A549 (cell line): ENCODE results near the gene PIK3R4. TPM values are rescaled to one million over a fixed set of nuclear protein-coding genes. Genes with fewer than 3 reads are reported as not detected.

Source experiments
- ATAC-seq, 2 experiments: fragments of 200-7000 bp in 1 of 2; fragments of >200 bp in 1 of 2; cut with Nextera tagmentation in 1 of 2; cut with Tn5 transposase in 1 of 2; 3 replicates each; pipeline versions ENCODE4 v1.8.0 to v1.9.1; 2018 to 2020; ENCODE audit warnings: mild to moderate bottlenecking in 1 of 2, moderate library complexity in 1 of 2
- CTCF ChIA-PET: fragments of 300-600 bp; sonication (Branson Sonifier 250); formaldehyde crosslinking; extraction: SDS; loops from one replicate; lab custom pipeline; 2021; ENCODE audit warnings: antibody characterized with exemption, inconsistent platforms; lab: Yijun Ruan, JAX
- POLR2A ChIA-PET: fragments of 350-600 bp; formaldehyde crosslinking; extraction: SDS; loops from one replicate; lab custom pipeline; 2021; ENCODE audit warnings: antibody characterized with exemption, inconsistent platforms; lab: Yijun Ruan, JAX
- DNase-seq, 2 experiments: peaks; one replicate each; pipeline versions ENCODE4 v3.0.0 to v3.0.0-alpha.2; 2011 to 2016; ENCODE audit warnings: low read depth in 1 of 2, low spot score in 1 of 2
- FAIRE-seq: peaks from 2 replicates; lab custom pipeline; 2011; peaks lifted over from hg19 to GRCh38; lab: Jason Lieb, UNC
- H3K27ac ChIP-seq, 2 experiments: fragments of >200 bp; sonication (Bioruptor Twin); formaldehyde crosslinking; 3 replicates each; pipeline ENCODE4 v1.5.1; 2016 to 2017
- H3K4me1 ChIP-seq: fragments of >200 bp; sonication (Bioruptor Twin); formaldehyde crosslinking; 3 replicates; pipeline ENCODE4 v1.6.1; 2016
- H3K4me2 ChIP-seq: fragments of >200 bp; sonication (Bioruptor Twin); formaldehyde crosslinking; 3 replicates; pipeline ENCODE4 v1.6.1; 2016
- H3K4me3 ChIP-seq: fragments of >200 bp; sonication (Bioruptor Twin); formaldehyde crosslinking; 3 replicates; pipeline ENCODE4 v1.5.1; 2016
- H3K9me3 ChIP-seq: fragments of >200 bp; sonication (Bioruptor Twin); formaldehyde crosslinking; 3 replicates; pipeline ENCODE4 v1.6.1; 2016
- CHD2 ChIP-seq: fragments of 150-350 bp; IDR thresholded peaks from 2 replicates; pipeline ENCODE4 v1.6.1; 2014; ENCODE audit warnings: low read length; ENCODE audit not compliant: partially characterized antibody
- EHF ChIP-seq: fragments of 250-450 bp; sonication (Bioruptor Pico); IDR thresholded peaks from 2 replicates; pipeline ENCODE4 v1.5.0; 2020; ENCODE audit warnings: mild to moderate bottlenecking
- EHMT2 ChIP-seq: fragments of 200-600 bp; sonication (generic); IDR thresholded peaks from 2 replicates; pipeline ENCODE4 v1.6.1; 2016; ENCODE audit warnings: antibody characterized with exemption, low read depth, mild to moderate bottlenecking, moderate library complexity
- ESRRA ChIP-seq: fragments of 150-350 bp; IDR thresholded peaks from 2 replicates; pipeline ENCODE4 v1.6.1; 2014; ENCODE audit warnings: mild to moderate bottlenecking, low read length, borderline replicate concordance
- FOXS1 ChIP-seq: fragments of 250-450 bp; sonication (Bioruptor Pico); IDR thresholded peaks from 2 replicates; pipeline ENCODE4 v1.5.0; 2020; ENCODE audit warnings: mild to moderate bottlenecking, moderate library complexity
- HDAC2 ChIP-seq: fragments of 200-600 bp; sonication (generic); IDR thresholded peaks from 2 replicates; pipeline ENCODE4 v1.6.1; 2016
- HOXB5 ChIP-seq: fragments of 250-450 bp; sonication (Bioruptor Pico); IDR thresholded peaks from 2 replicates; pipeline ENCODE4 v1.5.0; 2020; ENCODE audit warnings: mild to moderate bottlenecking, moderate library complexity
- JUN ChIP-seq, 2 experiments: fragments of >200 bp; sonication (Bioruptor Twin); formaldehyde crosslinking; IDR thresholded peaks; 2 replicates in 1 of 2; 3 replicates in 1 of 2; pipeline ENCODE4 v1.6.1; 2016 to 2017
- KDM5A ChIP-seq: fragments of 200-600 bp; sonication (generic); IDR thresholded peaks from 2 replicates; pipeline ENCODE4 v1.6.1; 2016; ENCODE audit warnings: antibody characterized with exemption, mild to moderate bottlenecking
- PHF8 ChIP-seq: fragments of 200-600 bp; sonication (generic); IDR thresholded peaks from 2 replicates; pipeline ENCODE4 v1.6.1; 2016; ENCODE audit warnings: low read depth, mild to moderate bottlenecking, antibody characterized with exemption, moderate library complexity, borderline replicate concordance
- POLR2A ChIP-seq: IDR thresholded peaks from 2 replicates; pipeline ENCODE4 v1.6.1; 2012; ENCODE audit warnings: mild to moderate bottlenecking, low read length
- POLR2AphosphoS2 ChIP-seq: conservative IDR thresholded peaks from 2 replicates; pipeline ENCODE4 v1.6.1; 2012; ENCODE audit warnings: low read length, improper control_type of control experiment, inconsistent platforms
- RCOR1 ChIP-seq: fragments of 150-350 bp; IDR thresholded peaks from 2 replicates; pipeline ENCODE4 v1.6.1; 2014; ENCODE audit warnings: antibody characterized with exemption, low read length, low read depth
- SREBF2 ChIP-seq: fragments of 450-650 bp; IDR thresholded peaks from 2 replicates; pipeline ENCODE4 v1.6.1; 2014; ENCODE audit warnings: mild to moderate bottlenecking, moderate library complexity
- TFCP2L1 ChIP-seq: fragments of 250-450 bp; sonication (Bioruptor Pico); IDR thresholded peaks from 2 replicates; pipeline ENCODE4 v1.5.0; 2021; ENCODE audit warnings: mild to moderate bottlenecking
- TP53 ChIP-seq: fragments of 250-450 bp; sonication (Bioruptor Pico); IDR thresholded peaks from 2 replicates; pipeline ENCODE4 v1.5.0; 2021; ENCODE audit warnings: mild to moderate bottlenecking, moderate library complexity
- ZC3H11A ChIP-seq: fragments of 450-650 bp; IDR thresholded peaks from 2 replicates; pipeline ENCODE4 v1.6.1; 2014; ENCODE audit warnings: antibody characterized with exemption, mild to moderate bottlenecking
- ZFP36 ChIP-seq: fragments of 450-650 bp; IDR thresholded peaks from 2 replicates; pipeline ENCODE4 v1.6.1; 2014; ENCODE audit warnings: borderline replicate concordance; ENCODE audit not compliant: partially characterized antibody
- WGBS: methylation state at CpG from one replicate; pipeline ENCODE4 v1.1.6; 2017; ENCODE audit errors: missing lambda C conversion rate; 5-methylcytosine and 5-hydroxymethylcytosine counted together
- polyA minus RNA-seq: library from RNA; depleted of rRNA, polyadenylated mRNA; stranded (reverse); fragments of >200 nt; gene quantifications from 2 replicates; pipeline ENCODE4 v1.2.3, GENCODE V29; 2011; rRNA and poly(A)+ RNA removed
- polyA plus RNA-seq, 4 experiments: library from polyadenylated mRNA; depleted of rRNA in 3 of 4; stranded (reverse); fragments of >200 nt; fragmentation: RNase III in 1 of 4; extraction: RNeasy Plus Mini Kit Qiagen cat#74134 plus additional on column Dnase treatment in 1 of 4; gene quantifications; 2 replicates in 3 of 4; 3 replicates in 1 of 4; pipeline ENCODE4 v1.2.3, GENCODE V29; 2011 to 2017
- TF ChIP-seq, protein P1 (sequence below): fragments of 250-450 bp; sonication (Bioruptor Pico); IDR thresholded peaks from 2 replicates; pipeline ENCODE4 v1.5.0; 2020; ENCODE audit warnings: low read depth, mild to moderate bottlenecking, moderate library complexity
- TF ChIP-seq, protein P2 (sequence below): IDR thresholded peaks from 2 replicates; pipeline ENCODE4 v1.6.1; 2012
- TF ChIP-seq, protein P3 (sequence below): IDR thresholded peaks from 2 replicates; pipeline ENCODE4 v1.6.1; 2012
- TF ChIP-seq, protein P4 (sequence below): fragments of 200-600 bp; sonication (generic); IDR thresholded peaks from 2 replicates; pipeline ENCODE4 v1.6.1; 2016; ENCODE audit warnings: antibody characterized with exemption, mild to moderate bottlenecking, moderate library complexity
- TF ChIP-seq, protein P5 (sequence below): fragments of >200 bp; sonication (Bioruptor Twin); formaldehyde crosslinking; IDR thresholded peaks from 3 replicates; pipeline ENCODE4 v1.6.1; 2016
- TF ChIP-seq, protein P6 (sequence below): fragments of >200 bp; sonication (Bioruptor Twin); formaldehyde crosslinking; IDR thresholded peaks from 2 replicates; pipeline ENCODE4 v1.6.1; 2016

Gene PIK3R4
- polyA plus RNA-seq (2011; rRNA removed) = 27.8 and 35.6 TPM in 2 replicates
- 15.7 and 16.5 TPM in 2 replicates for polyA plus RNA-seq (2012; cell fraction: cytosol; rRNA removed)
- 38.5 and 45.2 TPM in 2 replicates for polyA plus RNA-seq (2012; cell fraction: nucleus; rRNA removed)
- 17.0 to 18.2 TPM (median 17.6 TPM) in 3 replicates for polyA plus RNA-seq (2017; fragmentation: RNase III; extraction: RNeasy Plus Mini Kit Qiagen cat#74134 plus additional on column Dnase treatment)
- polyA minus RNA-seq = 77.0 and 77.3 TPM in 2 replicates

DNA sequence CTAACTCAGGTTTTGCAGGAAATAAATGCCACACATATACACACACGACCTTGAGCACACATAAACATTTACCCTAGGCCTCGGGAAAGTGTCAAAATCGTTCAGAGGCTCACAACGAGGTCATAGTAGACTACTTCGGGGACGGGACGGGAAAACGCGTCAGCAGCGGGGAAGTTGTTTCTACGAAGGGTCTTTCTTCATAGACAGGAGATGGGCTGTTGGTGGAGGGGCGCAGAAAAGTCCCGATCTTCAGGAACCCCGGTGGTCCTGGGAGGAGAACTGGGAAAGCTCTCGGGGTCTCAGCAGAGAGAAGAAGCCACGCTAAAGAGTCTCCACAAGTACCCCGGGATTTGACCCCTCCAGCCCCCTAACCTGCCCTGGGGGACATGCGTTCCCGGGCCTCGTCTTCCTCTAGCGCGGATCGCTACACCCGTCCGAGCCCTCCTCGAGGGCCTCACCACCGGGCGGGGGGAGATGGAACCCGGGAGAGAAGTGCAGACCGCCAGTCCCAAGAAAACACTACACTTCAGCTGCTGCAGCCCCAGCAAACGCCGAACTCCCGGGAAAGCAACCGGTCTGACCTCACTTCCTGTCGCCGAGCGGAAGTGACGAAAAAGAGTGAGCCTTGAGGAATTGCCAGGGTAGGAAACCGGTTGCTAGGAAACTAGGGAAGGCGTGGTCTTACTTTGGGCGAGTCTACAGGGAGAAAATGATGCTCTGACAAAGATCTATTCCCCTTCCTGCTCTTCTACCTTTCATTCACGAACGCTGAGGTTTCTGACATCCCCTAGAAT lies at the start of gene PIK3R4:
Gene PIK3R4 (minus strand): TSS at position 584 of the 794 bp plus-strand sequence. CDS start 1,611 bp downstream, outside the sequence.
- H3K4me3 ChIP-seq = peak within 1 kb of the TSS; percentile 96
- H3K9me3 ChIP-seq = no peaks in the 10 kb centered on the region
- peak; percentile 78 to 96 for DNase-seq
- peak; percentile 89 to 95 for ATAC-seq
- H3K27ac ChIP-seq = peak within 1 kb of the TSS; percentile 86 to 92
- 1% methylated on average over 20 of the region's 43 CpGs for WGBS
- CTCF ChIA-PET = interaction anchor here (3.5 kb wide), 1 partner anchor 13 kb away, joined by 12 read pairs; no protein-coding TSS in a partner anchor
- peaks cover 24% of the 10 kb centered on the region; the same call in 2 of the 3 replicates for H3K4me1 ChIP-seq
- POLR2A ChIA-PET = interaction anchor here (1.8 kb wide), 1 partner anchor 147 kb away, joined by 6 read pairs; the partner anchor contains the start of gene ATP2C1
- FAIRE-seq = no peak
- H3K4me2 ChIP-seq = peak within 1 kb of the TSS; percentile 97
- TF ChIP-seq, protein P1, sequence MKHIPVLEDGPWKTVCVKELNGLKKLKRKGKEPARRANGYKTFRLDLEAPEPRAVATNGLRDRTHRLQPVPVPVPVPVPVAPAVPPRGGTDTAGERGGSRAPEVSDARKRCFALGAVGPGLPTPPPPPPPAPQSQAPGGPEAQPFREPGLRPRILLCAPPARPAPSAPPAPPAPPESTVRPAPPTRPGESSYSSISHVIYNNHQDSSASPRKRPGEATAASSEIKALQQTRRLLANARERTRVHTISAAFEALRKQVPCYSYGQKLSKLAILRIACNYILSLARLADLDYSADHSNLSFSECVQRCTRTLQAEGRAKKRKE (CRISPR knock-in tag) = no peak
- TF ChIP-seq RCOR1 = no peak
- TF ChIP-seq POLR2A = peak; percentile 60
- TF ChIP-seq, protein P2, sequence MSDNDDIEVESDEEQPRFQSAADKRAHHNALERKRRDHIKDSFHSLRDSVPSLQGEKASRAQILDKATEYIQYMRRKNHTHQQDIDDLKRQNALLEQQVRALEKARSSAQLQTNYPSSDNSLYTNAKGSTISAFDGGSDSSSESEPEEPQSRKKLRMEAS = no peak
- TF ChIP-seq, protein P3, sequence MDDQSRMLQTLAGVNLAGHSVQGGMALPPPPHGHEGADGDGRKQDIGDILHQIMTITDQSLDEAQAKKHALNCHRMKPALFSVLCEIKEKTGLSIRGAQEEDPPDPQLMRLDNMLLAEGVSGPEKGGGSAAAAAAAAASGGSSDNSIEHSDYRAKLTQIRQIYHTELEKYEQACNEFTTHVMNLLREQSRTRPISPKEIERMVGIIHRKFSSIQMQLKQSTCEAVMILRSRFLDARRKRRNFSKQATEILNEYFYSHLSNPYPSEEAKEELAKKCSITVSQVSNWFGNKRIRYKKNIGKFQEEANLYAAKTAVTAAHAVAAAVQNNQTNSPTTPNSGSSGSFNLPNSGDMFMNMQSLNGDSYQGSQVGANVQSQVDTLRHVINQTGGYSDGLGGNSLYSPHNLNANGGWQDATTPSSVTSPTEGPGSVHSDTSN = no peak
- TF ChIP-seq ZFP36 = no peak
- no peak for TF ChIP-seq HOXB5 (CRISPR knock-in tag)
- peak; percentile 26; the same call in 1 of the 2 replicates for TF ChIP-seq PHF8
- no peak for TF ChIP-seq ZC3H11A
- no peak for TF ChIP-seq ESRRA
- TF ChIP-seq, protein P4, sequence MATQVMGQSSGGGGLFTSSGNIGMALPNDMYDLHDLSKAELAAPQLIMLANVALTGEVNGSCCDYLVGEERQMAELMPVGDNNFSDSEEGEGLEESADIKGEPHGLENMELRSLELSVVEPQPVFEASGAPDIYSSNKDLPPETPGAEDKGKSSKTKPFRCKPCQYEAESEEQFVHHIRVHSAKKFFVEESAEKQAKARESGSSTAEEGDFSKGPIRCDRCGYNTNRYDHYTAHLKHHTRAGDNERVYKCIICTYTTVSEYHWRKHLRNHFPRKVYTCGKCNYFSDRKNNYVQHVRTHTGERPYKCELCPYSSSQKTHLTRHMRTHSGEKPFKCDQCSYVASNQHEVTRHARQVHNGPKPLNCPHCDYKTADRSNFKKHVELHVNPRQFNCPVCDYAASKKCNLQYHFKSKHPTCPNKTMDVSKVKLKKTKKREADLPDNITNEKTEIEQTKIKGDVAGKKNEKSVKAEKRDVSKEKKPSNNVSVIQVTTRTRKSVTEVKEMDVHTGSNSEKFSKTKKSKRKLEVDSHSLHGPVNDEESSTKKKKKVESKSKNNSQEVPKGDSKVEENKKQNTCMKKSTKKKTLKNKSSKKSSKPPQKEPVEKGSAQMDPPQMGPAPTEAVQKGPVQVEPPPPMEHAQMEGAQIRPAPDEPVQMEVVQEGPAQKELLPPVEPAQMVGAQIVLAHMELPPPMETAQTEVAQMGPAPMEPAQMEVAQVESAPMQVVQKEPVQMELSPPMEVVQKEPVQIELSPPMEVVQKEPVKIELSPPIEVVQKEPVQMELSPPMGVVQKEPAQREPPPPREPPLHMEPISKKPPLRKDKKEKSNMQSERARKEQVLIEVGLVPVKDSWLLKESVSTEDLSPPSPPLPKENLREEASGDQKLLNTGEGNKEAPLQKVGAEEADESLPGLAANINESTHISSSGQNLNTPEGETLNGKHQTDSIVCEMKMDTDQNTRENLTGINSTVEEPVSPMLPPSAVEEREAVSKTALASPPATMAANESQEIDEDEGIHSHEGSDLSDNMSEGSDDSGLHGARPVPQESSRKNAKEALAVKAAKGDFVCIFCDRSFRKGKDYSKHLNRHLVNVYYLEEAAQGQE = no peak
- TF ChIP-seq FOXS1 = no peak
- TF ChIP-seq KDM5A = peak; percentile 48; the same call in 1 of the 2 replicates
- peak in 1 of 2 experiments; percentile 38; a peak in 1 of 5 replicates for TF ChIP-seq JUN (IDR thresholded peaks at IDR 0.05)
- no peak for TF ChIP-seq TP53
- TF ChIP-seq, protein P5, sequence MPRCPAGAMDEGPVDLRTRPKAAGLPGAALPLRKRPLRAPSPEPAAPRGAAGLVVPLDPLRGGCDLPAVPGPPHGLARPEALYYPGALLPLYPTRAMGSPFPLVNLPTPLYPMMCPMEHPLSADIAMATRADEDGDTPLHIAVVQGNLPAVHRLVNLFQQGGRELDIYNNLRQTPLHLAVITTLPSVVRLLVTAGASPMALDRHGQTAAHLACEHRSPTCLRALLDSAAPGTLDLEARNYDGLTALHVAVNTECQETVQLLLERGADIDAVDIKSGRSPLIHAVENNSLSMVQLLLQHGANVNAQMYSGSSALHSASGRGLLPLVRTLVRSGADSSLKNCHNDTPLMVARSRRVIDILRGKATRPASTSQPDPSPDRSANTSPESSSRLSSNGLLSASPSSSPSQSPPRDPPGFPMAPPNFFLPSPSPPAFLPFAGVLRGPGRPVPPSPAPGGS = 0 out of 3 replicates have a peak, but pooled peaks have one; percentile 22
- no peak for TF ChIP-seq EHF
- TF ChIP-seq, protein P6, sequence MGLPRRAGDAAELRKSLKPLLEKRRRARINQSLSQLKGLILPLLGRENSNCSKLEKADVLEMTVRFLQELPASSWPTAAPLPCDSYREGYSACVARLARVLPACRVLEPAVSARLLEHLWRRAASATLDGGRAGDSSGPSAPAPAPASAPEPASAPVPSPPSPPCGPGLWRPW = no peak
- TF ChIP-seq CHD2 = no peak
- no peak for TF ChIP-seq HDAC2
- no peak for TF ChIP-seq POLR2AphosphoS2
- TF ChIP-seq SREBF2 = no peak
- no peak for TF ChIP-seq TFCP2L1 (CRISPR knock-in tag)
- TF ChIP-seq EHMT2 = no peak
